GM18951 (cell line): ENCODE measurements around the gene PLEKHG5.
"Not testable (repeated sequence)": the region's sequence is repeated elsewhere in the genome, so short reads cannot be mapped to it uniquely, and the experiment has no call there.

Experiments used
- POLR2A ChIP-seq: IDR thresholded peaks from 4 replicates; pipeline ENCODE4 v1.6.1; 2011; ENCODE audit warnings: mild to moderate bottlenecking; ENCODE audit not compliant: insufficient read length, insufficient read depth; ENCODE audit errors: extremely low read depth
- in situ Hi-C: fragments of 300-500 bp; cut with MboI; formaldehyde crosslinking; loops from one replicate; pipeline ENCODE4 v1.12.0; 2022; ENCODE audit warnings: low sequenced_read_pairs, mixed read lengths, inconsistent platforms; ENCODE audit not compliant: unreplicated experiment

The PLEKHG5 gene

GRCh38 chr1:6454856-6455751 lies 36.4 kb downstream of the PLEKHG5 start:
- in situ Hi-C loops: no loop called here
- no peak for TF ChIP-seq POLR2A

GRCh38 chr1:6453895-6454855 lies 37.3 kb downstream of the PLEKHG5 start:
- in situ Hi-C loops: not testable (repeated sequence)

GRCh38 chr1:6450943-6451373 lies 40.5 kb downstream of the PLEKHG5 start:
- in situ Hi-C loops: no loop called here
- TF ChIP-seq POLR2A: no peak

- in situ Hi-C loops: not testable (repeated sequence)
Observed at GRCh38 chr1:6450486-6450885, 41.0 kb downstream of the PLEKHG5 start.

GRCh38 chr1:6450005-6450450 lies 41.4 kb downstream of the PLEKHG5 start:
- no peak for TF ChIP-seq POLR2A
- in situ Hi-C loops: no loop called here

GRCh38 chr1:6448749-6449631 lies 42.5 kb downstream of the PLEKHG5 start:
- in situ Hi-C loops: no loop called here
- no peak for TF ChIP-seq POLR2A

GRCh38 chr1:6447818-6448748 lies 43.4 kb downstream of the PLEKHG5 start:
- no peak for TF ChIP-seq POLR2A
- in situ Hi-C loops: no loop called here

- in situ Hi-C loops: no loop called here
- TF ChIP-seq POLR2A: no peak
Observed at GRCh38 chr1:6447016-6447817, 44.2 kb downstream of the PLEKHG5 start.

GRCh38 chr1:6446665-6447015 lies 44.8 kb downstream of the PLEKHG5 start:
- no peak for TF ChIP-seq POLR2A
- in situ Hi-C loops: no loop called here

- in situ Hi-C loops: not testable (repeated sequence)
Observed at GRCh38 chr1:6445929-6446328, 45.5 kb downstream of the PLEKHG5 start.

GRCh38 chr1:6445062-6445763 lies 46.3 kb downstream of the PLEKHG5 start:
- in situ Hi-C loops: no loop called here
- no peak for TF ChIP-seq POLR2A
